Skeletal muscle satellite cell (primary cell): Measurements from ENCODE around the gene TARDBP.
A peak's percentile ranks its signal among the peaks of the same experiment; 100 is the strongest.
"Not testable (repeated sequence)": the region's sequence is repeated elsewhere in the genome, so short reads cannot be mapped to it uniquely, and the experiment has no call there.

Source experiments
- H3K27me3 ChIP-seq: 2 replicates; pipeline ENCODE4 v1.7.0; 2013; ENCODE audit warnings: low read length; ENCODE audit not compliant: control insufficient read depth, insufficient read depth
- H3K36me3 ChIP-seq: 2 replicates; pipeline ENCODE4 v1.7.0; 2013; ENCODE audit warnings: mild to moderate bottlenecking, control low read depth, low read length; ENCODE audit not compliant: insufficient read depth
- H3K4me1 ChIP-seq: 2 replicates; pipeline ENCODE4 v1.7.0; 2013; ENCODE audit warnings: low read length; ENCODE audit not compliant: control insufficient read depth, insufficient read depth
- H3K4me2 ChIP-seq: 2 replicates; pipeline ENCODE4 v1.7.0; 2013; ENCODE audit warnings: mild to moderate bottlenecking, low read length
- H3K4me3 ChIP-seq: 2 replicates; pipeline ENCODE4 v1.7.0; 2013; ENCODE audit warnings: low read length
- H3K9ac ChIP-seq: 2 replicates; pipeline ENCODE4 v1.7.0; 2013; ENCODE audit warnings: mild to moderate bottlenecking, low read depth, low read length, moderate library complexity
- H3K9me3 ChIP-seq: replicated peaks from 2 replicates; pipeline ENCODE4 v1.7.0; 2013; ENCODE audit warnings: mild to moderate bottlenecking, control low read depth, low read length

The TARDBP gene

DNA sequence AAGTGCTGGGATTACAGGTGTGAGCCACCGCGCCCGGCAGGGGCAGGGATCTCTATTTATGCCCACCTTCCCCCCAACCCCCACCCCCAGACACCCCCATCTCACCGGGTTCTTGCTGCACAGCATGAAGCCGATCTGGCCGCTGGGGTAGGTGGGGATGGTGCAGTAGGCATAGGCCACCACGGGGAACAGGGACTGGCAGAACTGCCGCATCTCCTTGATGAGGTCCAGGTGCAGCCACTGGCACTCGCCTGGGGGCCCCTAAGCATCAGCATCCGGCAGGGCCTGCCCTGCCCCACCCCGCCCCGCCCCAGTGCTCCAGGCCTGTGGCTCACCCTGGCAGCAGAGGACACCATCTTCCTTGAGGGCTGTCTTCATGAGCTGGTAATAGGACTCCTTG is 43.2 kb downstream of the TARDBP start:
- H3K9ac ChIP-seq = no peak overlapping the region
- peaks cover 1% of the 10 kb centered on the region for H3K4me1 ChIP-seq
- H3K9me3 ChIP-seq = no peaks in the 10 kb centered on the region
- no peak overlapping the region for H3K4me2 ChIP-seq
- H3K27me3 ChIP-seq = no peaks in the 10 kb centered on the region
- H3K36me3 ChIP-seq = peaks cover 24% of the 10 kb centered on the region
- H3K4me3 ChIP-seq = no peak overlapping the region

DNA sequence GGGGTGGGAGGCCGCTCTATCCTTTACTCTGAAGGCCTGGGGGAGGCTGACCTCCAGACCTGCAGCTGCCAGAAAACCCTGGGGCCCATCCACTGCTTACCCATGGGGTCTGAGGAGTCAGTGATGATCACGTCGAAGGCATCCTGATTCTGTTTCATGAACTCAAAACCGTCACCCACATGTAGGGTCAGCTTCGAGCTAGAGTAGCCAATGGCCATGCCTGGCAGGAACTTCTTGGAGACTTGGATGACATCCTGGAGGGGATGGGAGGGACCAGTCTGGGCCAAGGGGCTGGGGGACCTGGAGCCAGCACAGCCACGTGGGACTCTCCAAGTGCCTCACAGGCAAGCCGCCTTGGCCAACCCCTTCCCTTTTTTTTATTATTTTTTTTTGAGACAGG is 44.0 kb downstream of the TARDBP start:
- Histone ChIP-seq H3K4me3 (no peak overlapping the region), H3K4me2 (no peak overlapping the region), H3K9me3 (no peaks in the 10 kb centered on the region), H3K27me3 (no peaks in the 10 kb centered on the region), H3K4me1 (peaks cover 5% of the 10 kb centered on the region), H3K36me3 (peaks cover 25% of the 10 kb centered on the region), H3K9ac (no peak overlapping the region)

DNA sequence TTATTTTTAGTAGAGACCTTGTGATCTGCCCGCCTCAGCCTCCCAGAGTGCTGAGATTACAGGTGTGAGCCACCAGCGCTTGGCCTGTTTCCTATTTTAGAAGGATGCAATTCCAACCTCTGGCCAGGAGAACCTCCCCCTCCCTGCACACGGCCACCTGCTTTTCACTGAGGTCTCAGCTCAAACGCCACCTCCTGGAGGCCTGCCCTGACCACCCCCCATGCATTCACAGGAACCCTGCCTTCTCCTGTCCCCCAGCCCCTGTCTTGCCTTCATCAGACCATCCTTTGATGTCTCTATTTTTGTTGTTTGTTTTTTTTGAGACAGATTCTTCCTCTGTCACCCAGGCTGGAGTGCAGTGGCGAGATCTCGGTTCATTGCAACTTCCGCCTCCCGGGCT is 45.0 kb downstream of the TARDBP start:
- Histone ChIP-seq H3K27me3 (no peaks in the 10 kb centered on the region), H3K4me2 (no peak overlapping the region), H3K4me1 (peaks cover 5% of the 10 kb centered on the region), H3K4me3 (no peak overlapping the region), H3K36me3 (peaks cover 30% of the 10 kb centered on the region), H3K9me3 (no peaks in the 10 kb centered on the region), H3K9ac (no peak overlapping the region)

DNA sequence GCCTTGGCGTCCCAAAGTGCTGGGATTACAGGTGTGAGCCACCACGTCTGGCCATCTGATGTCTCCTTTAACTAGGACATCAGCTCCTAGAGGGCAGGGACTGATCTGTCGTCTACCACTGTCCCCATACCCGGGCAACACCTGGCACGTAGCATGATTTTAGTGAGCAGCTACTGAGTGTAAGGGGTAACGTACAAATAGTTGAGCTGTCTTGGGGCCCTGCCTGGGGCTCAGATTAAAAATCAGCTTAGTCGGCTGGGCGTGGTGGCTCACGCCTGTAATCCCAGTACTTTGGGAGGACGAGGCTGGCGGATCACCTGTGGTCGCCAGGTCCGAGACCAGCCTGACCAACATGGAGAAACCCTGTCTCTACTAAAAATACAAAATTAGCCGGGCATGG is 45.6 kb downstream of the TARDBP start:
- Histone ChIP-seq H3K4me3 (no peak overlapping the region), H3K4me2 (no peak overlapping the region), H3K4me1 (peaks cover 10% of the 10 kb centered on the region), H3K9me3 (no peaks in the 10 kb centered on the region), H3K36me3 (peaks cover 30% of the 10 kb centered on the region), H3K27me3 (no peaks in the 10 kb centered on the region), H3K9ac (no peak overlapping the region)

DNA sequence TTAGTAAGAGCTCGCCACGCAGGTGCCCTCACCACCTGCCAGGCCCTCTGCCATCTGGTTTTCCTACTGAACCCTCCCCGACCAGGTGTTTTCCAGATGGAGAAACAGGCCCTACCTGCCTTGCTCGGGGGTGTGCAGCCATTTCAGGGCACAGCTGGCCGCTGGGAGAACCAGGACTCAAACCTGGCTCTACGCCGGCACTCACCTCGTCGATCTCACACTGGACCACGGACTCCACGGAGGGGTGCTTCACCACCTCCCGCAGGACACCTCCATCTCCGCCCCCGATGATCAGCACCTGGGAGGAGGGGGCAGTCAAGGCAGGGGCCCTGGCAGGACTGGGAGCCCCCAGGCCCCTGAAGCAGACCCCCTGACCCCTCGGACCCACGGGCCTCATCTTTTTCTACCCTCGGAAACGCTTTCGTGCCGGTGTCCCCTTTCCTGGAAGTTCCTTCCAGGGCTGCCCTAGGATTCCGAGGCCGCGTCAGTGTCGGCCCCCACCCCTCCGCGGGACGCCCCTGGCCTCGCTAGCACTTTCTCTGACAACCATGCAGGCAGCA is 46.2 kb downstream of the TARDBP start:
- H3K9ac ChIP-seq = peak overlapping the region; percentile 91
- H3K4me1 ChIP-seq = peaks cover 14% of the 10 kb centered on the region
- H3K27me3 ChIP-seq = no peaks in the 10 kb centered on the region
- H3K36me3 ChIP-seq = peaks cover 32% of the 10 kb centered on the region
- peak overlapping the region; percentile 91 for H3K4me3 ChIP-seq
- H3K4me2 ChIP-seq = peak overlapping the region; percentile 97
- H3K9me3 ChIP-seq = no peaks in the 10 kb centered on the region

DNA sequence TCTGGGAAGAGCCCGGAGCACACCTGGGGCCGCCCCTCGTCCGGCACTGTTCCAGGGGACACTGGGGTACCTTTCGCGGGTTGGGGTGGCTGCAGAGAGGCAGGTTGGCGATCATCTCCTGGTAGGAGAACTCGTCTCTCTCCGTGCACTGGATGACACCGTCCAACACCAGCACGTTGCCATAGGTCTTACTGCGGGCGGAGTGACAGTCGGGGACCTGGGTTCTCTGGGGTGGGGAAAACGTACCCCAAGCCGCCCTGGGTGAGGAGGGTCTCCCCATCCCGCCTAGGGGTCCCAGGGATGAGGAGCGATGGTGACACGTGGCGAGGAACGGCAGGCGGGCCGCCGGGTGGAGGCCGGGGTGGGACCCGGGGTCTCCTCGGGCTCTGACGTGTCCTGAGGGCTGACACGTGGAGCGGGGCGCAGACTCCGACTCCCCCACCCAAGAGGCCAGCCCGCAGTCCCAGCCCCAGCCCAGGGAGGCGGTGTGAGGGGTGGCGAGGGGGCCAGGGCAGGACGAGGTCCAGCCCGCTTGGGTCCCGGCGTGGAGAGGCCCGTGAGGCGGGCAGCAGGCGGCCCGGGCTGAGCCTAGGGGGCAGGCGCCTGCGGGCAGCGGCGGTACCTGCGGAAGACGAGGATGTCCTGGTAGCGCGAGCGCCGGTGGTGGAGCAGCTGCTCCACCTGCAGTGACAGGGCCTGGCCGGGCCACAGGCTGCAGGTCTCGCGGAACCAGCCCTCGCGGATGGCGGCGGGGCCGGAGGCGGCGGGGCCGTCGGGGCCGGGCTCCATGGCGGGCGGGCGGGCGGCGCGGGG is 46.9 kb downstream of the TARDBP start:
- no peaks in the 10 kb centered on the region for H3K27me3 ChIP-seq
- peak overlapping the region; percentile 91 for H3K9ac ChIP-seq
- peaks cover 14% of the 10 kb centered on the region for H3K4me1 ChIP-seq
- H3K9me3 ChIP-seq = no peaks in the 10 kb centered on the region
- peak overlapping the region; percentile 91 for H3K4me3 ChIP-seq
- peaks cover 34% of the 10 kb centered on the region for H3K36me3 ChIP-seq
- H3K4me2 ChIP-seq = peak overlapping the region; percentile 97

DNA sequence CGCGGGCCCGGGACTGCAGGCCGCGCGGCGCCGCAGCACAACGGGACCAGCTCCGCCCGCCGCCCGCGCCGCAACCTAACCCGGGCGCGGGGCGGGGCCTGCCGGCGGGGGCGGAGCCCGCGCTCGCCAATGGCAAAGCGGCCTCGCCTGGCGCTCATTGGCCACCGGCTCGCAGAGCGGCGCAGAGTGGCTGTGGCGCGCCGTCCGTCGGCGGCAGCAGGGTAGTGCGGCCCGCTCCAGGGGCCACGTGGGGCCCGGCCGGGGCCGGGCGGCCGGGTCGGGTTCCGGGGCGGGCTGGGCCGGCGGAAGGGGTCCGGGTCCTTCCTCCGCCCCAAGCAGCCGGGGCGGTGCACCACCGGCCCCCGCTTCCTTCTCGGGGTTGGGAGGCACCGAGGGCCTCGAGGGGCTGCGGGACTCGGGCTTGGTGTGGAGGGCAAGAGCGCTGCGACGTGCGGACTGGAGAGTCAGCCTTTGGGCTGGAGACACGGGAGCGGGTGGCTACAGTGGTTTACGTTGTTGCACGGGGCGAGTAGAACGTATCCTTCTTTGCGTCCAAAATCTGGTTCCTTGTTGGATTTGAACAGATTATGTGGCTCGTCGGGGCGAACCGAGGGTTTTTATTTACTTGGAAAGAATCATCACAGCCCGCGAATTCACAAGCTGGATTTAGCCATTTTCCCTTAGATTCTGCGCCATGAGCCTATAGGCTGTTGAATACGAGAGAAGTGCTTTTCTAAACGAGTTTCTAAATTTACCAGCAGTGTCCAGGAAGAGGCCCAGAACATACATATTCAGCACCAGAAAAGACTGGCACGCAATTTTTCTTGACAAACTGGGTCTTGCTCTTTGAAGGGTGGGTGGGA is 47.7 kb downstream of the TARDBP start, which contains the start of gene SRM:
Gene SRM (minus strand): TSS at position 51 of the 863 bp plus-strand sequence. CDS start 75 bp downstream, outside the sequence.
- Histone ChIP-seq H3K4me2 (peak within 1 kb of the TSS; percentile 97), H3K27me3 (no peaks in the 10 kb centered on the region), H3K4me3 (peak within 1 kb of the TSS; percentile 92), H3K4me1 (peaks cover 14% of the 10 kb centered on the region), H3K9me3 (no peaks in the 10 kb centered on the region), H3K36me3 (peaks cover 36% of the 10 kb centered on the region), H3K9ac (peak within 1 kb of the TSS; percentile 91)

DNA sequence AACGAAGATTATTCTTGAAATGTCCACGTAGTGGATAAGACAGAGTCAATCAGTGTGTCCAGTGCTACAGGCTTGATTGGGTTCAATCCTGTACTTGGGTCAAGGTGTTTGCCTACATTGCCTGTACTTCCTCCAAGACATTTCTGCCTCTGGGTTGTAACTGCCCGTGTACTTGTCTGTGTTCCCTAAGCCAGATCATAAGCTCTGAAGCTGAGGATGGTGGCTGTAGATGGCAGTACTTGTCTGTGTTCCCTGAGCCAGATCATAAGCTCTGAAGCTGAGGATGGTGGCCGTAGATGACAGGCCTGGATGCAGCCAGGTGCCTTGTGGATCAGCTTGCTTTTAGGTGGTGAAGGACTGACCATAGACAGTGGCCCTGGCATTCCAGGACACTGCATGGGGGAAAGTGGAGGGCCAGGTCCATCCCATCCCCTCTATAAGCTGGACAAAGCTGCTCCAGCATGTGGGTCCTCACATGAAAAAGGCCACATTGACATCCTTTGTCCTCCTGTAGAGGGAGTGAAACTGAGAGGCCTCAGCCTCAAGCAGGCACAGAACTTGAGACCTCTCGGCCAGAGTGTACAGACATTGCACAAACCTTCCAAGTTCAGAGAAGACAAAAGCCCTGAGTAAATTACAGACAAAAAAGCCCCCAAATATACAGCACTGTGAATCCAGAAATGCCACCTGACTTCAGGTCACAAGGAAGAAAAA is 49.4 kb downstream of the TARDBP start:
- Histone ChIP-seq H3K4me1 (peaks cover 14% of the 10 kb centered on the region), H3K9ac (no peak overlapping the region), H3K27me3 (no peaks in the 10 kb centered on the region), H3K4me3 (no peak overlapping the region), H3K4me2 (no peak overlapping the region), H3K36me3 (peaks cover 40% of the 10 kb centered on the region), H3K9me3 (no peaks in the 10 kb centered on the region)

DNA sequence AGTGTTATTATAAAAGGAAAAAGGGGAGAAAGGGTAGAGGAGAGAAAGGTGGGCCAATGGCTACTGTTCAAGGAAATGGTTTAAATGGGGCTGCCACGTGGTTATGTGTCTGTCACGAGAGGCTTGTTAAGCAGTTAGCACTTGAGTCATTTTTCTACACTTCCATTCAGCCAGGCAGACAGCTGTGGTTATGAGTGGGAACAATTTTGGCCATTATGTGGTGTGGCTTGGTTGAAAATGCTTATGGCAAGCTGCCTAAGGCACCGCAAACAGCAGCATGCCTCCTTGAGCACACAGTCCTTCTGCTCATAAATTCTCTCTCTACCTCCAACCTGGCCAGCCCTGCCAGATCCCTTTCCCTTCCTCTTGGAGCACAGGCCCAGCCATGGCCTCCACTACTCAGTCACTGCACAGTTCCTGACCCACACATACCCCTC is 50.5 kb downstream of the TARDBP start:
- Histone ChIP-seq H3K4me1 (peaks cover 14% of the 10 kb centered on the region), H3K27me3 (no peaks in the 10 kb centered on the region), H3K9me3 (no peaks in the 10 kb centered on the region), H3K4me3 (no peak overlapping the region), H3K36me3 (peaks cover 41% of the 10 kb centered on the region), H3K9ac (no peak overlapping the region), H3K4me2 (no peak overlapping the region)

DNA sequence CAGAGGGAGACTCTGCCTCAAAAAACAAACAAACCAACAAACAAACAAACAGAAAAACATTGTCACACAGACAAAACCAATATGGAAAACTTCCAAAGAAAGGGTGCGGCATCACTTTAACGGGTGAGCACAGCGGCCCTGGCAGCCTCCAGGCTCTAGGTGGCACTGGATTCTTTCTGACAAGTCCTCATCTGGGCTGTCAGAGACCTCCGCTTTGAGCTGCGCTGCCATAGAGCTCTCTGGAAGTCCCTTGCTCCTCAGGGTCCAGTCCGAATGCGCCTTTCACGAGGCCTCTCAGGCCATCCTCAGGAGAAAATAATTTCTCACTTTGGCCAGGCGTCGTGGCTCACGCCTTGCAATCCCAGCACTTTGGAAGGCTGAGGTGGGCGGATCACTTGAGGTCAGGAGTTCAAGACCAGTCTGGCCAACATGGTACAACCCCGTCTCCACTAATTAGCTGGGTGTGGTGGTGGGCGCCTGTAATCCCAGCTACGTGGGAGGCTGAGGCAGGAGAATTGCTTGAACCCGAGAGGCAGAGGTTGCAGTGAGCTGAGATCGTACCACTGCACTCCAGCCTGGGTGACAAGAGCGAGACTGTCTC is 51.6 kb downstream of the TARDBP start:
- peaks cover 14% of the 10 kb centered on the region for H3K4me1 ChIP-seq
- H3K27me3 ChIP-seq, H3K9ac ChIP-seq, H3K4me2 ChIP-seq, H3K4me3 ChIP-seq, H3K9me3 ChIP-seq: not testable (repeated sequence)
- H3K36me3 ChIP-seq = peaks cover 49% of the 10 kb centered on the region
